ENCODE data around the gene B4GALNT3.

Gene B4GALNT3

GRCh38 chr12:534216-534615, 74.5 kb downstream of the B4GALNT3 start:
- no peak overlapping the region for H3K4me3 ChIP-seq (replicated peaks in 1 of 2; ENCODE audit: low read depth in 2 of 2, low read length in 2 of 2)
- no peak for DNase-seq (ENCODE audit: low read depth in 2 of 2)
- no peak for TF ChIP-seq CTCF (IDR thresholded peaks at IDR 0.05; ENCODE audit: low read depth, low read length)

- no peak for TF ChIP-seq CTCF (IDR thresholded peaks at IDR 0.05; ENCODE audit: low read depth, low read length)
- no peak for DNase-seq (ENCODE audit: low read depth in 2 of 2)
- no peak overlapping the region for H3K4me3 ChIP-seq (replicated peaks in 1 of 2; ENCODE audit: low read depth in 2 of 2, low read length in 2 of 2)
These were observed 75.7 kb downstream of the B4GALNT3 start for GRCh38 chr12:535396-535795.

- H3K4me3 ChIP-seq (replicated peaks in 1 of 2; ENCODE audit: low read depth in 2 of 2, low read length in 2 of 2) = no peak overlapping the region
- DNase-seq (ENCODE audit: low read depth in 2 of 2) = no peak
- no peak for TF ChIP-seq CTCF (IDR thresholded peaks at IDR 0.05; ENCODE audit: low read depth, low read length)
These were observed 77.1 kb downstream of the B4GALNT3 start for GRCh38 chr12:536751-537245.

GRCh38 chr12:537772-538171, 78.0 kb downstream of the B4GALNT3 start:
- no peak for TF ChIP-seq CTCF (IDR thresholded peaks at IDR 0.05; ENCODE audit: low read depth, low read length)
- no peak overlapping the region for H3K4me3 ChIP-seq (replicated peaks in 1 of 2; ENCODE audit: low read depth in 2 of 2, low read length in 2 of 2)
- no peak for DNase-seq (ENCODE audit: low read depth in 2 of 2)

- no peak overlapping the region for H3K4me3 ChIP-seq (replicated peaks in 1 of 2; ENCODE audit: low read depth in 2 of 2, low read length in 2 of 2)
- TF ChIP-seq CTCF (IDR thresholded peaks at IDR 0.05; ENCODE audit: low read depth, low read length) = no peak
- DNase-seq (ENCODE audit: low read depth in 2 of 2) = peak; percentile 59 to 61
These were observed 79.2 kb downstream of the B4GALNT3 start for GRCh38 chr12:538731-539539.

GRCh38 chr12:539540-540310, 80.0 kb downstream of the B4GALNT3 start:
- no peak overlapping the region for H3K4me3 ChIP-seq (replicated peaks in 1 of 2; ENCODE audit: low read depth in 2 of 2, low read length in 2 of 2)
- DNase-seq (ENCODE audit: low read depth in 2 of 2) = no peak
- no peak for TF ChIP-seq CTCF (IDR thresholded peaks at IDR 0.05; ENCODE audit: low read depth, low read length)
